Neural cell (in vitro differentiated cells): ENCODE results near the gene MIEF1.

ENCODE experiments used
- CTCF ChIP-seq: fragments of 450-650 bp; IDR thresholded peaks from 2 replicates; pipeline ENCODE4 v1.5.1; 2014; ENCODE audit warnings: antibody characterized with exemption, mild to moderate bottlenecking, moderate library complexity; ENCODE audit not compliant: poor library complexity, severe bottlenecking
- EP300 ChIP-seq: fragments of 450-650 bp; conservative IDR thresholded peaks from 2 replicates; pipeline ENCODE4 v1.6.1; 2014; ENCODE audit warnings: antibody characterized with exemption, mild to moderate bottlenecking, moderate library complexity; ENCODE audit not compliant: poor library complexity, severe bottlenecking
- EZH2 ChIP-seq: fragments of 200-600, 300-800 bp; shearing (Covaris generic), sonication (generic); IDR thresholded peaks from 2 replicates; pipeline ENCODE4 v1.6.1; 2014; ENCODE audit warnings: antibody characterized with exemption, low read length, borderline replicate concordance, mild to moderate bottlenecking; ENCODE audit not compliant: insufficient read depth, poor library complexity, severe bottlenecking
- POLR2AphosphoS5 ChIP-seq: IDR thresholded peaks from 2 replicates; pipeline ENCODE4 v1.6.1; 2012
- RAD21 ChIP-seq: fragments of 450-650 bp; conservative IDR thresholded peaks from 2 replicates; pipeline ENCODE4 v1.6.1; 2014; ENCODE audit warnings: antibody characterized with exemption, mild to moderate bottlenecking, moderate library complexity
- REST ChIP-seq: IDR thresholded peaks from 2 replicates; pipeline ENCODE4 v1.6.1; 2012; ENCODE audit warnings: borderline replicate concordance
- SMC3 ChIP-seq: fragments of 450-650 bp; conservative IDR thresholded peaks from 2 replicates; pipeline ENCODE4 v1.6.1; 2014; ENCODE audit warnings: antibody characterized with exemption, mild to moderate bottlenecking, moderate library complexity; ENCODE audit not compliant: poor library complexity

- TF ChIP-seq RAD21, result no peak
- TF ChIP-seq CTCF, result no peak
- TF ChIP-seq EP300, result no peak
- no peak for TF ChIP-seq REST
- no peak for TF ChIP-seq POLR2AphosphoS5
- no peak for TF ChIP-seq EZH2
- no peak for TF ChIP-seq SMC3
Measured at GRCh38 chr22:39560127-39560526, 58.0 kb downstream of the MIEF1 start.
